H1 (cell line): ENCODE data around the gene ATP11A. TPM values are rescaled to one million over a fixed set of nuclear protein-coding genes. Genes with fewer than 3 reads are reported as not detected.

Experiments
- BACH1 ChIP-seq: IDR thresholded peaks from 2 replicates; pipeline ENCODE4 v1.6.1; 2012; ENCODE audit warnings: low read length, improper control_type of control experiment
- BRCA1 ChIP-seq: IDR thresholded peaks from 2 replicates; pipeline ENCODE4 v1.6.1; 2012; ENCODE audit warnings: low read depth, low read length, improper control_type of control experiment
- CTBP2 ChIP-seq: IDR thresholded peaks from 2 replicates; pipeline ENCODE4 v1.7.0; 2011; ENCODE audit warnings: borderline replicate concordance, mild to moderate bottlenecking, moderate library complexity, mixed read lengths, low read length; ENCODE audit not compliant: insufficient read depth, insufficient read length
- HDAC6 ChIP-seq: IDR thresholded peaks from one replicate; pipeline ENCODE4 v1.7.1; 2012; ENCODE audit warnings: low read depth, mild to moderate bottlenecking, inconsistent platforms, low read length, moderate library complexity
- KDM1A ChIP-seq: fragments of 200-600, 300-600 bp; sonication (generic); IDR thresholded peaks from 2 replicates; pipeline ENCODE4 v1.7.1; 2016; ENCODE audit warnings: mild to moderate bottlenecking, low read length, borderline replicate concordance
- NRF1 ChIP-seq: IDR thresholded peaks from 2 replicates; pipeline ENCODE4 v1.6.1; 2011; ENCODE audit warnings: mild to moderate bottlenecking, low read depth, low read length, improper control_type of control experiment
- RNF2 ChIP-seq: fragments of 200-900, 300-1000 bp; sonication (generic); IDR thresholded peaks from 2 replicates; pipeline ENCODE4 v1.7.1; 2016; ENCODE audit warnings: borderline replicate concordance, low read depth, mild to moderate bottlenecking, antibody characterized with exemption, low read length; ENCODE audit not compliant: poor library complexity, severe bottlenecking; ENCODE audit errors: missing control alignments
- SIN3A ChIP-seq, 2 experiments: IDR thresholded peaks in 1 of 2; conservative IDR thresholded peaks in 1 of 2; 2 replicates each; pipeline ENCODE4 v1.6.1; 2011 to 2012; ENCODE audit warnings: low read length in 2 of 2, improper control_type of control experiment in 1 of 2, low read depth in 1 of 2, mild to moderate bottlenecking in 1 of 2
- polyA plus RNA-seq, 7 experiments: library from polyadenylated mRNA; depleted of rRNA in 3 of 7; stranded (reverse) in 5 of 7; unstranded in 2 of 7; fragments of >200 nt in 5 of 7; fragments of 200-250 nt in 2 of 7; gene quantifications; 1 replicate in 5 of 7; 2 replicates in 1 of 7; 4 replicates in 1 of 7; pipeline versions ENCODE4 v1.2.1 to v1.2.3, GENCODE V29; 2011 to 2013; ENCODE audit warnings: missing spikeins in 2 of 7, mixed read lengths in 2 of 7
- total RNA-seq: library from RNA; stranded (reverse); fragmentation: NEBNext Ultra II Directional; extraction: Animal tissue kit (Norgen Biotek cat#: 25700); gene quantifications from 2 replicates; pipeline ENCODE4 v1.2.1, GENCODE V29; 2021
- TF ChIP-seq, protein P1 (sequence below): fragments of 300-600 bp; sonication (generic); IDR thresholded peaks from 2 replicates; pipeline ENCODE4 v1.7.1; 2012; ENCODE audit warnings: low read length, moderate library complexity, mild to moderate bottlenecking, inconsistent platforms; ENCODE audit not compliant: insufficient replicate concordance

ATP11A gene
- total and polyA plus RNA-seq, 2 of the 8 experiments (the other 6 are each of a cell fraction or from before 2014, with no cell fraction given), result 28.8 to 72.9 TPM

DNA sequence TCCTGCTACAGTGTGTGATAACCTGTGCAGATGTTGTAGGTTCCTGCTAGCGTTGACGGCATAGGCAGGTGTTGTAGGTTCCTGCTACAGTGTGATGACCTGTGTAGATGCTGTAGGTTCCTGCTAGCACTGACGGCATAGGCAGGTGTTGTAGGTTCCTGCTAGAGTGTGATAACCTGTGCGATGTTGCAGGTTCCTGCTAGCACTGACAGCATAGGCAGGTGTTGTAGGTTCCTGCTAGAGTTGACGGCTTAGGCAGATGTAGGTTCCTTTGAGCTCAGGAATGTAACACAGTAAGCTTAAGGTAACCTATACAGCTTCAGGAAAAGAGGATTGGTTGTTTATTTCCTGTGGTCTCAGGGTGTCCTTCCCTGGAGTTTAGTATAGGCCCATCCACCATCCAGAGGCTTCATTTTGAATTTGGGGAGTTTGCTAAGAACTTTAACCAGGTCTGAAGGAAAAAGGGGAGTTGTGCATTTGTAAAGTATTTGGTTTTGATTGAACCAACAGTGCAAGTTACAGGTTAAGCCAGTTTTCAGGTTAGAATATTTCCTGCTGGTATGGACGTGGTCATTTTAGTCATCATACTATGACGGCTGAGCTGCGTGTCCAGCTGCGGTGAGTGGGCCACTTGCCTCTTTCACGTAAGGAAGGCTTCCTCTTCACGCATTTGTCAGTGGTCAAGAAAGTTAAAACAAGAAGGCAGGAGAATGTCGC lies 53.8 kb downstream of the ATP11A start (continued):
- TF ChIP-seq, protein P1, sequence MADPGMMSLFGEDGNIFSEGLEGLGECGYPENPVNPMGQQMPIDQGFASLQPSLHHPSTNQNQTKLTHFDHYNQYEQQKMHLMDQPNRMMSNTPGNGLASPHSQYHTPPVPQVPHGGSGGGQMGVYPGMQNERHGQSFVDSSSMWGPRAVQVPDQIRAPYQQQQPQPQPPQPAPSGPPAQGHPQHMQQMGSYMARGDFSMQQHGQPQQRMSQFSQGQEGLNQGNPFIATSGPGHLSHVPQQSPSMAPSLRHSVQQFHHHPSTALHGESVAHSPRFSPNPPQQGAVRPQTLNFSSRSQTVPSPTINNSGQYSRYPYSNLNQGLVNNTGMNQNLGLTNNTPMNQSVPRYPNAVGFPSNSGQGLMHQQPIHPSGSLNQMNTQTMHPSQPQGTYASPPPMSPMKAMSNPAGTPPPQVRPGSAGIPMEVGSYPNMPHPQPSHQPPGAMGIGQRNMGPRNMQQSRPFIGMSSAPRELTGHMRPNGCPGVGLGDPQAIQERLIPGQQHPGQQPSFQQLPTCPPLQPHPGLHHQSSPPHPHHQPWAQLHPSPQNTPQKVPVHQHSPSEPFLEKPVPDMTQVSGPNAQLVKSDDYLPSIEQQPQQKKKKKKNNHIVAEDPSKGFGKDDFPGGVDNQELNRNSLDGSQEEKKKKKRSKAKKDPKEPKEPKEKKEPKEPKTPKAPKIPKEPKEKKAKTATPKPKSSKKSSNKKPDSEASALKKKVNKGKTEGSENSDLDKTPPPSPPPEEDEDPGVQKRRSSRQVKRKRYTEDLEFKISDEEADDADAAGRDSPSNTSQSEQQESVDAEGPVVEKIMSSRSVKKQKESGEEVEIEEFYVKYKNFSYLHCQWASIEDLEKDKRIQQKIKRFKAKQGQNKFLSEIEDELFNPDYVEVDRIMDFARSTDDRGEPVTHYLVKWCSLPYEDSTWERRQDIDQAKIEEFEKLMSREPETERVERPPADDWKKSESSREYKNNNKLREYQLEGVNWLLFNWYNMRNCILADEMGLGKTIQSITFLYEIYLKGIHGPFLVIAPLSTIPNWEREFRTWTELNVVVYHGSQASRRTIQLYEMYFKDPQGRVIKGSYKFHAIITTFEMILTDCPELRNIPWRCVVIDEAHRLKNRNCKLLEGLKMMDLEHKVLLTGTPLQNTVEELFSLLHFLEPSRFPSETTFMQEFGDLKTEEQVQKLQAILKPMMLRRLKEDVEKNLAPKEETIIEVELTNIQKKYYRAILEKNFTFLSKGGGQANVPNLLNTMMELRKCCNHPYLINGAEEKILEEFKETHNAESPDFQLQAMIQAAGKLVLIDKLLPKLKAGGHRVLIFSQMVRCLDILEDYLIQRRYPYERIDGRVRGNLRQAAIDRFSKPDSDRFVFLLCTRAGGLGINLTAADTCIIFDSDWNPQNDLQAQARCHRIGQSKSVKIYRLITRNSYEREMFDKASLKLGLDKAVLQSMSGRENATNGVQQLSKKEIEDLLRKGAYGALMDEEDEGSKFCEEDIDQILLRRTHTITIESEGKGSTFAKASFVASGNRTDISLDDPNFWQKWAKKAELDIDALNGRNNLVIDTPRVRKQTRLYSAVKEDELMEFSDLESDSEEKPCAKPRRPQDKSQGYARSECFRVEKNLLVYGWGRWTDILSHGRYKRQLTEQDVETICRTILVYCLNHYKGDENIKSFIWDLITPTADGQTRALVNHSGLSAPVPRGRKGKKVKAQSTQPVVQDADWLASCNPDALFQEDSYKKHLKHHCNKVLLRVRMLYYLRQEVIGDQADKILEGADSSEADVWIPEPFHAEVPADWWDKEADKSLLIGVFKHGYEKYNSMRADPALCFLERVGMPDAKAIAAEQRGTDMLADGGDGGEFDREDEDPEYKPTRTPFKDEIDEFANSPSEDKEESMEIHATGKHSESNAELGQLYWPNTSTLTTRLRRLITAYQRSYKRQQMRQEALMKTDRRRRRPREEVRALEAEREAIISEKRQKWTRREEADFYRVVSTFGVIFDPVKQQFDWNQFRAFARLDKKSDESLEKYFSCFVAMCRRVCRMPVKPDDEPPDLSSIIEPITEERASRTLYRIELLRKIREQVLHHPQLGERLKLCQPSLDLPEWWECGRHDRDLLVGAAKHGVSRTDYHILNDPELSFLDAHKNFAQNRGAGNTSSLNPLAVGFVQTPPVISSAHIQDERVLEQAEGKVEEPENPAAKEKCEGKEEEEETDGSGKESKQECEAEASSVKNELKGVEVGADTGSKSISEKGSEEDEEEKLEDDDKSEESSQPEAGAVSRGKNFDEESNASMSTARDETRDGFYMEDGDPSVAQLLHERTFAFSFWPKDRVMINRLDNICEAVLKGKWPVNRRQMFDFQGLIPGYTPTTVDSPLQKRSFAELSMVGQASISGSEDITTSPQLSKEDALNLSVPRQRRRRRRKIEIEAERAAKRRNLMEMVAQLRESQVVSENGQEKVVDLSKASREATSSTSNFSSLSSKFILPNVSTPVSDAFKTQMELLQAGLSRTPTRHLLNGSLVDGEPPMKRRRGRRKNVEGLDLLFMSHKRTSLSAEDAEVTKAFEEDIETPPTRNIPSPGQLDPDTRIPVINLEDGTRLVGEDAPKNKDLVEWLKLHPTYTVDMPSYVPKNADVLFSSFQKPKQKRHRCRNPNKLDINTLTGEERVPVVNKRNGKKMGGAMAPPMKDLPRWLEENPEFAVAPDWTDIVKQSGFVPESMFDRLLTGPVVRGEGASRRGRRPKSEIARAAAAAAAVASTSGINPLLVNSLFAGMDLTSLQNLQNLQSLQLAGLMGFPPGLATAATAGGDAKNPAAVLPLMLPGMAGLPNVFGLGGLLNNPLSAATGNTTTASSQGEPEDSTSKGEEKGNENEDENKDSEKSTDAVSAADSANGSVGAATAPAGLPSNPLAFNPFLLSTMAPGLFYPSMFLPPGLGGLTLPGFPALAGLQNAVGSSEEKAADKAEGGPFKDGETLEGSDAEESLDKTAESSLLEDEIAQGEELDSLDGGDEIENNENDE, result no peak
- TF ChIP-seq SIN3A (conservative IDR thresholded peaks at IDR 0.05 in 1 of 2, IDR thresholded peaks at IDR 0.05 in 1 of 2; ENCODE audit: low read depth in 1 of 2, low read length in 2 of 2) (no peak), HDAC6 (no peak), BACH1 (no peak), RNF2 (no peak), NRF1 (no peak), BRCA1 (no peak), KDM1A (no peak), CTBP2 (no peak)
